H1 (cell line): ENCODE results near the gene SPSB3. TPM values are rescaled to one million over a fixed set of nuclear protein-coding genes. Genes with fewer than 3 reads are reported as not detected.

Source experiments
- BCL11A ChIP-seq, 2 experiments: IDR thresholded peaks; one replicate each; pipeline ENCODE4 v1.6.1; 2011; ENCODE audit warnings: low read depth in 2 of 2, low read length in 2 of 2, mild to moderate bottlenecking in 2 of 2
- CHD7 ChIP-seq: fragments of 300-600 bp; sonication (generic); IDR thresholded peaks from 2 replicates; pipeline ENCODE4 v1.7.1; 2012; ENCODE audit warnings: low read length, moderate library complexity, mild to moderate bottlenecking, inconsistent platforms; ENCODE audit not compliant: insufficient replicate concordance
- GTF2F1 ChIP-seq: IDR thresholded peaks from 2 replicates; pipeline ENCODE4 v1.6.1; 2012; ENCODE audit warnings: low read depth, low read length, improper control_type of control experiment, borderline replicate concordance
- NANOG ChIP-seq: IDR thresholded peaks from 2 replicates; pipeline ENCODE4 v1.6.1; 2011; ENCODE audit warnings: low read length, low read depth, mild to moderate bottlenecking, inconsistent platforms; ENCODE audit not compliant: insufficient read depth, poor library complexity, severe bottlenecking
- polyA plus RNA-seq, 7 experiments: library from polyadenylated mRNA; depleted of rRNA in 3 of 7; stranded (reverse) in 5 of 7; unstranded in 2 of 7; fragments of >200 nt in 5 of 7; fragments of 200-250 nt in 2 of 7; gene quantifications; 1 replicate in 5 of 7; 2 replicates in 1 of 7; 4 replicates in 1 of 7; pipeline versions ENCODE4 v1.2.1 to v1.2.3, GENCODE V29; 2011 to 2013; ENCODE audit warnings: missing spikeins in 2 of 7, mixed read lengths in 2 of 7
- total RNA-seq: library from RNA; stranded (reverse); fragmentation: NEBNext Ultra II Directional; extraction: Animal tissue kit (Norgen Biotek cat#: 25700); gene quantifications from 2 replicates; pipeline ENCODE4 v1.2.1, GENCODE V29; 2021

SPSB3 gene
- total and polyA plus RNA-seq, 2 of the 8 experiments (the other 6 are each of a cell fraction or from before 2014, with no cell fraction given): 22.5 to 37.8 TPM

GRCh38 chr16:1818873-1819525, 36.6 kb upstream of the SPSB3 start (continued):
- TF ChIP-seq CHD7 (no peak), BCL11A (IDR thresholded peaks at IDR 0.05; ENCODE audit: low read depth in 2 of 2, low read length in 2 of 2) (no peak), GTF2F1 (no peak), NANOG (no peak)
